ENCODE results near the gene SIAH2. TPM values are rescaled to one million over a fixed set of nuclear protein-coding genes. Genes with fewer than 3 reads are reported as not detected.

Gene SIAH2
- total RNA-seq, 4 donors from 2014 or later, result 21.4 to 42.6 (median 32.9) TPM

- Histone ChIP-seq H3K27ac (no peak overlapping the region), H3K36me3 (no peaks in the 10 kb centered on the region), H3K9me3 (no peaks in the 10 kb centered on the region), H3K27me3 (no peaks in the 10 kb centered on the region), H3K4me3 (no peak overlapping the region), H3K4me1 (no peaks in the 10 kb centered on the region)
- no peak for TF ChIP-seq POLR2A (IDR thresholded peaks at IDR 0.05)
- no peak for TF ChIP-seq CTCF (IDR thresholded peaks at IDR 0.05)
- DNase-seq, result no peak
These were observed 10.7 kb upstream of the SIAH2 start for GRCh38 chr3:150773616-150774192.

DNA sequence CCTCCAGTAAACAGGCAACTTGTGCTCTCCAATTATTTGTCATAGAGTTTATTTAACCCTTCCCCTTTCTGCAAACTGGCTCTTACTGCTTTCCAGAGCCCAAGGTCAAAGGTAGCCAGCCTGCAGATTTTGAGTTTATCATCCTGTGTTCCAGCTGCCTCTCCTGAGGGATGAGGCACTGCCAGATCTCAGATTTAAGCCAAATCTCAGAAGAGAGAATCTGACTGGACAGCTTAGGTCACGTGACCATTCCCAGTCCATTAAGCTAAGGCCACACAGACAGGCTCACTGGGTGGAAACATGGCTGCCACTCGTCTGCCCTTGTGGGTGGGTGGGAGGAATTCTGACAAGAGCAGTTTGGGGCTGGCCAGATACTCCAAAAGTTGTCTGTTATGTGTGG is 8.6 kb upstream of the SIAH2 start:
- Histone ChIP-seq H3K4me1 (no peaks in the 10 kb centered on the region), H3K4me3 (no peak overlapping the region), H3K36me3 (no peaks in the 10 kb centered on the region), H3K27ac (no peak overlapping the region), H3K27me3 (no peaks in the 10 kb centered on the region), H3K9me3 (no peaks in the 10 kb centered on the region)
- no peak for TF ChIP-seq POLR2A (IDR thresholded peaks at IDR 0.05)
- no peak for TF ChIP-seq CTCF (IDR thresholded peaks at IDR 0.05)
- DNase-seq, result no peak

- no peaks in the 10 kb centered on the region for H3K36me3 ChIP-seq
- H3K4me3 ChIP-seq, result no peak overlapping the region
- TF ChIP-seq POLR2A (IDR thresholded peaks at IDR 0.05), result no peak
- H3K27me3 ChIP-seq, result no peaks in the 10 kb centered on the region
- no peak overlapping the region for H3K27ac ChIP-seq
- H3K4me1 ChIP-seq, result peaks cover 0 to 5% (median 0%) of the 10 kb centered on the region in 4 donors
- no peaks in the 10 kb centered on the region for H3K9me3 ChIP-seq
- DNase-seq, result no peak
These were observed 7.7 kb upstream of the SIAH2 start for GRCh38 chr3:150770681-150771080.

- no peak for DNase-seq
- TF ChIP-seq POLR2A (IDR thresholded peaks at IDR 0.05) (no peak), CTCF (IDR thresholded peaks at IDR 0.05) (no peak)
- Histone ChIP-seq H3K27ac (no peak overlapping the region), H3K4me3 (no peak overlapping the region), H3K36me3 (no peaks in the 10 kb centered on the region), H3K9me3 (no peaks in the 10 kb centered on the region), H3K4me1 (peaks cover 0 to 6% (median 3%) of the 10 kb centered on the region in 4 donors), H3K27me3 (no peaks in the 10 kb centered on the region)
These were observed 3.8 kb upstream of the SIAH2 start for GRCh38 chr3:150766742-150767141.

GRCh38 chr3:150765949-150766720 is 3.2 kb upstream of the SIAH2 start:
- Histone ChIP-seq H3K9me3 (no peaks in the 10 kb centered on the region), H3K27ac (peak overlapping the region in 2 of 4 donors; percentile 2 to 3)
- TF ChIP-seq POLR2A (IDR thresholded peaks at IDR 0.05) (no peak), CTCF (IDR thresholded peaks at IDR 0.05) (no peak)

GRCh38 chr3:150764967-150765366 is 2.0 kb upstream of the SIAH2 start:
- peaks cover 0 to 19% (median 4%) of the 10 kb centered on the region in 4 donors for H3K4me1 ChIP-seq
- H3K27ac ChIP-seq, result no peak overlapping the region
- no peaks in the 10 kb centered on the region for H3K27me3 ChIP-seq
- H3K4me3 ChIP-seq, result no peak overlapping the region
- TF ChIP-seq POLR2A (IDR thresholded peaks at IDR 0.05), result no peak
- no peak for TF ChIP-seq CTCF (IDR thresholded peaks at IDR 0.05)
- peaks cover 0 to under 1% (median 0%) of the 10 kb centered on the region in 3 donors for H3K36me3 ChIP-seq
- DNase-seq, result no peak
- no peaks in the 10 kb centered on the region for H3K9me3 ChIP-seq

More at GRCh38 chr3:150765949-150766720, 3.2 kb upstream of the SIAH2 start:
- Histone ChIP-seq H3K36me3 (no peaks in the 10 kb centered on the region), H3K4me1 (peaks cover 0 to 8% (median 3%) of the 10 kb centered on the region in 4 donors), H3K27me3 (no peaks in the 10 kb centered on the region), H3K4me3 (no peak overlapping the region)
- DNase-seq, result peak in 1 of 3 donors; percentile 33

Data from Peyer's patch (tissue), 4 donors.